Parathyroid adenoma (tissue), 2 donors: ENCODE measurements around the gene PLA2R1.
A peak's percentile ranks its signal among the peaks of the same experiment; 100 is the strongest.

ENCODE experiments used
- H2AFZ ChIP-seq: fragments of 300-600 bp; sonication (generic); one replicate; pipeline ENCODE4 v1.7.0; 2017; ENCODE audit warnings: antibody characterized with exemption, mild to moderate bottlenecking
- H3K27ac ChIP-seq: fragments of 300-600 bp; sonication (generic); one replicate; pipeline ENCODE4 v1.7.0; 2017
- H3K27me3 ChIP-seq: fragments of 300-600 bp; sonication (generic); one replicate; pipeline ENCODE4 v1.7.0; 2017; ENCODE audit warnings: low read length; ENCODE audit not compliant: control insufficient read depth, insufficient read depth
- H3K36me3 ChIP-seq: fragments of 300-600 bp; sonication (generic); one replicate; pipeline ENCODE4 v1.7.0; 2017; ENCODE audit warnings: low read length; ENCODE audit not compliant: control insufficient read depth, insufficient read depth
- H3K4me1 ChIP-seq: fragments of 300-600 bp; sonication (generic); one replicate; pipeline ENCODE4 v1.7.0; 2017; ENCODE audit warnings: control low read depth
- H3K4me2 ChIP-seq: fragments of 300-600 bp; sonication (generic); one replicate; pipeline ENCODE4 v1.7.0; 2017; ENCODE audit warnings: low read length
- H3K4me3 ChIP-seq: fragments of 300-600 bp; sonication (generic); one replicate; pipeline ENCODE4 v1.7.0; 2017; ENCODE audit warnings: low read depth, low read length
- H3K79me2 ChIP-seq: fragments of 300-600 bp; sonication (generic); one replicate; pipeline ENCODE4 v1.7.0; 2017; ENCODE audit warnings: control low read depth
- H3K9ac ChIP-seq: fragments of 300-600 bp; sonication (generic); one replicate; pipeline ENCODE4 v1.7.0; 2017; ENCODE audit warnings: mild to moderate bottlenecking
- H3K9me3 ChIP-seq: fragments of 300-600 bp; sonication (generic); one replicate; pipeline ENCODE4 v1.7.0; 2017; ENCODE audit warnings: low read length; ENCODE audit not compliant: control insufficient read depth
- TF ChIP-seq, protein P1 (sequence below): fragments of 300-600 bp; sonication (generic); IDR thresholded peaks from one replicate; pipeline ENCODE4 v1.7.0; 2017; ENCODE audit warnings: antibody characterized with exemption, mild to moderate bottlenecking
- donor health status: primary hyperparathyroidism.

PLA2R1 gene

DNA sequence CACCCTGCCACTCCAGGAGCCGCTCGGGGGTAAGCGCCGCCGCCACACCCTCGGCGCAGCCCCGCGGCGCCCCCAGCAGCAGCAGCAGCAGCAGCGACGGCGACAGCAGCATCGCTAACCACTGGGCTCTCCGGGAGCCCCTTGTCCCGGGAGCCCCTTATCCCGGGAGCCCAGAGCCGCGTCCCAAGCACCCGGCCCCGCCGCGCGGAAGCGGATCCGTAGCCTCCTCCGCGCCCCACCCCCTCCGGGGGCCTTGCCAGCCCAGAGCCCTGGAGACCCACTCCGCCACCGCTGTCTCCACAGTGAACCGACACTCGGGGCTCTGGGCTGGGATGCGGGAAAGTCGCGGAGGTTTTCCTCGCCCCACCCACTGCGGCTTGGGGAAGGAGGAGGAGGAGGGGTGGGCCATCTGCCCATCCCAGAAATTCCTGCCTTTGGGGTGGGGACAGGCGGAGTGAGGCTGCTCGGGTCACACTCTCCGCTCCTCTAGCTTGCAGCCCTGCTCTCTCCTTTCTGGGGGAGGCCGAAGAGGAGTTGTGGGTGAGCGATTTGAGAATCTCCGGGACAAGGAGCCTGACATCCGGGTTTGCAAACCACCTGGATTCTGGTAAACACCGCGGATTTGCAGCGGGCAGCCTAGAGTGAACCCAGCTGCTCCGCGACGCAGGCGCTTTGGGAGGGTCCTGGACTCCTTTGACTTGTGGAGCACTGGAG is at the start of gene PLA2R1:
Gene PLA2R1, minus strand, starts transcription at position 324 of the 714 bp plus-strand sequence. Its CDS starts 212 bp downstream, at position 112.
- Histone ChIP-seq H3K27ac (peak within 1 kb of the TSS; percentile 58), H3K4me2 (peak within 1 kb of the TSS; percentile 93), H3K36me3 (no peaks in the 10 kb centered on the region), H2AFZ (peak within 1 kb of the TSS; percentile 96), H3K9me3 (no peaks in the 10 kb centered on the region), H3K9ac (peak within 1 kb of the TSS; percentile 24), H3K4me3 (peak within 1 kb of the TSS; percentile 64), H3K4me1 (peaks cover 17% of the 10 kb centered on the region), H3K79me2 (peaks cover 3% of the 10 kb centered on the region), H3K27me3 (no peaks in the 10 kb centered on the region)
- TF ChIP-seq, protein P1, sequence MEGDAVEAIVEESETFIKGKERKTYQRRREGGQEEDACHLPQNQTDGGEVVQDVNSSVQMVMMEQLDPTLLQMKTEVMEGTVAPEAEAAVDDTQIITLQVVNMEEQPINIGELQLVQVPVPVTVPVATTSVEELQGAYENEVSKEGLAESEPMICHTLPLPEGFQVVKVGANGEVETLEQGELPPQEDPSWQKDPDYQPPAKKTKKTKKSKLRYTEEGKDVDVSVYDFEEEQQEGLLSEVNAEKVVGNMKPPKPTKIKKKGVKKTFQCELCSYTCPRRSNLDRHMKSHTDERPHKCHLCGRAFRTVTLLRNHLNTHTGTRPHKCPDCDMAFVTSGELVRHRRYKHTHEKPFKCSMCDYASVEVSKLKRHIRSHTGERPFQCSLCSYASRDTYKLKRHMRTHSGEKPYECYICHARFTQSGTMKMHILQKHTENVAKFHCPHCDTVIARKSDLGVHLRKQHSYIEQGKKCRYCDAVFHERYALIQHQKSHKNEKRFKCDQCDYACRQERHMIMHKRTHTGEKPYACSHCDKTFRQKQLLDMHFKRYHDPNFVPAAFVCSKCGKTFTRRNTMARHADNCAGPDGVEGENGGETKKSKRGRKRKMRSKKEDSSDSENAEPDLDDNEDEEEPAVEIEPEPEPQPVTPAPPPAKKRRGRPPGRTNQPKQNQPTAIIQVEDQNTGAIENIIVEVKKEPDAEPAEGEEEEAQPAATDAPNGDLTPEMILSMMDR = no peak

GRCh38 chr2:160110674-160111239 is 48.3 kb upstream of the PLA2R1 start:
- H3K4me2 ChIP-seq = no peak overlapping the region
- no peak overlapping the region for H3K4me3 ChIP-seq
- no peak overlapping the region for H3K27ac ChIP-seq
- no peaks in the 10 kb centered on the region for H3K9me3 ChIP-seq
- no peaks in the 10 kb centered on the region for H3K36me3 ChIP-seq
- TF ChIP-seq, protein P1 = no peak
- H3K27me3 ChIP-seq = no peaks in the 10 kb centered on the region
- peaks cover 3% of the 10 kb centered on the region for H3K4me1 ChIP-seq
- no peak overlapping the region for H3K9ac ChIP-seq
- H3K79me2 ChIP-seq = no peaks in the 10 kb centered on the region
- no peak overlapping the region for H2AFZ ChIP-seq

GRCh38 chr2:160109939-160110673 is 47.7 kb upstream of the PLA2R1 start:
- H3K27ac ChIP-seq = no peak overlapping the region

DNA sequence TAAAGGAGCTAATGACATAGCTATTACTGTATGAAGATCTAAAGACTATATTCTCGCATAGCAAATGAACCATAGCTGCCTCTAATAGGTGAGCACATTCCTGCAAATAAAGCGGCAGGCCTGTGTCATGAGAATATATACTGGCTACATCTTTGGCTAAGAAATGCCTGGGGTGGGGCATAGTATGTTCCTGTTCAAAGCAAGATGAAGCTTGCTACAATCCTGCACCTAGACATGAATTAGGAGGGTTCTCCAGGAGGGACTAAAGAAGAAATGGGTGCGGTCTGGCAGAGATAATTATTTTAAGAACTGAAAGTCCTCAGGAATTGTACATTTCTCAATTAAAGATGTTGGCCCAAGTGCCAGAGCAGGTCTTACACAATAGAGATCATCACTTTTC is 46.8 kb upstream of the PLA2R1 start:
- H2AFZ ChIP-seq = no peak overlapping the region
- no peak overlapping the region for H3K4me2 ChIP-seq
- no peaks in the 10 kb centered on the region for H3K9me3 ChIP-seq
- H3K4me1 ChIP-seq = peaks cover 3% of the 10 kb centered on the region
- H3K9ac ChIP-seq = no peak overlapping the region
- H3K27ac ChIP-seq = no peak overlapping the region
- no peak overlapping the region for H3K4me3 ChIP-seq
- H3K79me2 ChIP-seq = no peaks in the 10 kb centered on the region
- no peaks in the 10 kb centered on the region for H3K27me3 ChIP-seq
- no peaks in the 10 kb centered on the region for H3K36me3 ChIP-seq
- TF ChIP-seq, protein P1 = no peak

More at GRCh38 chr2:160109939-160110673, 47.7 kb upstream of the PLA2R1 start:
- Histone ChIP-seq H3K4me2 (no peak overlapping the region), H3K4me3 (no peak overlapping the region), H3K79me2 (no peaks in the 10 kb centered on the region), H3K36me3 (no peaks in the 10 kb centered on the region), H2AFZ (no peak overlapping the region), H3K9me3 (no peaks in the 10 kb centered on the region), H3K9ac (no peak overlapping the region), H3K4me1 (peaks cover 3% of the 10 kb centered on the region), H3K27me3 (no peaks in the 10 kb centered on the region)
- TF ChIP-seq, protein P1 = peak; percentile 86
